Measurements from ENCODE around the gene SH2D3C. TPM values are rescaled to one million over a fixed set of nuclear protein-coding genes. Genes with fewer than 3 reads are reported as not detected.
"Not testable (repeated sequence)": the region's sequence is repeated elsewhere in the genome, so short reads cannot be mapped to it uniquely, and the experiment has no call there.

Gene SH2D3C
- total RNA-seq, 1 donor from 2014 or later: 59.4 TPM

GRCh38 chr9:127762111-127762676 is 16.3 kb downstream of the SH2D3C start:
- TF ChIP-seq, protein P1, sequence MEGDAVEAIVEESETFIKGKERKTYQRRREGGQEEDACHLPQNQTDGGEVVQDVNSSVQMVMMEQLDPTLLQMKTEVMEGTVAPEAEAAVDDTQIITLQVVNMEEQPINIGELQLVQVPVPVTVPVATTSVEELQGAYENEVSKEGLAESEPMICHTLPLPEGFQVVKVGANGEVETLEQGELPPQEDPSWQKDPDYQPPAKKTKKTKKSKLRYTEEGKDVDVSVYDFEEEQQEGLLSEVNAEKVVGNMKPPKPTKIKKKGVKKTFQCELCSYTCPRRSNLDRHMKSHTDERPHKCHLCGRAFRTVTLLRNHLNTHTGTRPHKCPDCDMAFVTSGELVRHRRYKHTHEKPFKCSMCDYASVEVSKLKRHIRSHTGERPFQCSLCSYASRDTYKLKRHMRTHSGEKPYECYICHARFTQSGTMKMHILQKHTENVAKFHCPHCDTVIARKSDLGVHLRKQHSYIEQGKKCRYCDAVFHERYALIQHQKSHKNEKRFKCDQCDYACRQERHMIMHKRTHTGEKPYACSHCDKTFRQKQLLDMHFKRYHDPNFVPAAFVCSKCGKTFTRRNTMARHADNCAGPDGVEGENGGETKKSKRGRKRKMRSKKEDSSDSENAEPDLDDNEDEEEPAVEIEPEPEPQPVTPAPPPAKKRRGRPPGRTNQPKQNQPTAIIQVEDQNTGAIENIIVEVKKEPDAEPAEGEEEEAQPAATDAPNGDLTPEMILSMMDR (IDR thresholded peaks at IDR 0.05): no peak
- ATAC-seq (peak; percentile 66 to 72), DNase-seq (peak; percentile 70)
- Histone ChIP-seq H3K27me3 (ENCODE audit: low read depth) (no peaks in the 10 kb centered on the region), H3K9me3 (no peaks in the 10 kb centered on the region), H3K4me3 (peak overlapping the region; percentile 51), H3K4me1 (peaks cover 51% of the 10 kb centered on the region), H3K36me3 (peaks cover 41% of the 10 kb centered on the region), H3K27ac (peak overlapping the region; percentile 89)
- intact Hi-C loops (cut with DNase I): no loop called here

DNA sequence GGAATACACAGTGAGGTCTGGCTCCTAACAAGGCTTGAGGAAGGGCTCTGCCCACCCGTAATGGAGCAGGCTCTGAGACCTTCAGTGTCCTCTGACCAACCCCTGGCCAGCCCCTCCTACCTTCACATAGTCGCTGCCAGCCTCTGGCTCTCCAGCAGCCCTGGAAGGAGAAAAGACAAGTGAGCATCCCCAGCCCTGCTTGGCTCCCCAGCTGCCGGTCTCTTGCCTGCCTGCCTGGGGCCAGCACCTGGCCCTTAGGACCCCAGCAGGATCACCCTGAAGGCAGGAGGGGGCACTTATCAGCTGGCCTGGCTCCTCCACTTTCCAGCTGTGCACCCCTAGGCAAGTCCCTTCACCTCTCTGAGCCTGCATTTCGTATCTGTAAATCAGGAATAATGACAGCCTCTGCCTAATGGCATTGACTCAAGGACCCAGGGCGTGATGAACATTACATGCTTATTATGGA is 16.9 kb downstream of the SH2D3C start:
- Histone ChIP-seq H3K27ac (peak overlapping the region; percentile 89), H3K4me3 (peak overlapping the region; percentile 51), H3K9me3 (no peaks in the 10 kb centered on the region), H3K4me1 (peaks cover 45% of the 10 kb centered on the region), H3K27me3 (ENCODE audit: low read depth) (no peaks in the 10 kb centered on the region), H3K36me3 (peaks cover 35% of the 10 kb centered on the region)
- no peak for DNase-seq
- no peak for ATAC-seq
- TF ChIP-seq, protein P1 (IDR thresholded peaks at IDR 0.05): no peak
- intact Hi-C loops (cut with DNase I): no loop called here

- peaks cover 42% of the 10 kb centered on the region for H3K4me1 ChIP-seq
Measured at GRCh38 chr9:127761061-127761460, 17.4 kb downstream of the SH2D3C start.

GRCh38 chr9:127758843-127759242 is 19.6 kb downstream of the SH2D3C start:
- Histone ChIP-seq H3K27me3 (ENCODE audit: low read depth) (peaks cover 9% of the 10 kb centered on the region), H3K4me3 (peak overlapping the region; percentile 51), H3K36me3 (peaks cover 43% of the 10 kb centered on the region), H3K4me1 (peaks cover 38% of the 10 kb centered on the region), H3K27ac (peak overlapping the region; percentile 89), H3K9me3 (no peaks in the 10 kb centered on the region)
- intact Hi-C loops (cut with DNase I): no loop called here
- TF ChIP-seq, protein P1 (IDR thresholded peaks at IDR 0.05): no peak
- DNase-seq (no peak), ATAC-seq (no peak)

More at GRCh38 chr9:127761061-127761460, 17.4 kb downstream of the SH2D3C start:
- Histone ChIP-seq H3K36me3 (peaks cover 35% of the 10 kb centered on the region), H3K27ac (peak overlapping the region; percentile 89), H3K27me3 (ENCODE audit: low read depth) (no peaks in the 10 kb centered on the region), H3K4me3 (peak overlapping the region; percentile 51), H3K9me3 (no peaks in the 10 kb centered on the region)
- no peak for ATAC-seq
- DNase-seq: no peak
- TF ChIP-seq, protein P1 (IDR thresholded peaks at IDR 0.05): no peak
- intact Hi-C loops (cut with DNase I): no loop called here

DNA sequence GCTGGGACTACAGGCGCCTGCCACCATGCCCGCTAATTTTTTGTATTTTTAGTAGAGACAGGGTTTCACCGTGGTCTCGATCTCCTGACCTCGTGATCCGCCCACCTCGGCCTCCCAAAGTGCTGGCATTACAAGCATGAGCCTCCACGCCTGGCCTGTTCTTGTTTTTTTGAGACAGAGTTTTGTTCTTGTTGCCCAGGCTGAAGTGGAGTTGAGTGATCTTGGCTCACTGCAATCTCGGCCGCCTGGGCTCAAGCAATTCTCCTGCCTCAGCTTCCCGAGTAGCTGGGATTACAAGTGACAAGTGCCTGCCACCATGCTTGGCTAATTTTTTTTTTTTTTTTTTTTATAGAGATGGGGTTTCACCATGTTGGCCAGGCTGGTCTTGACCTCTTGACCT is 21.7 kb downstream of the SH2D3C start:
- peaks cover 31% of the 10 kb centered on the region for H3K4me1 ChIP-seq
- peak overlapping the region; percentile 21 for H3K4me3 ChIP-seq
- ATAC-seq; H3K27ac ChIP-seq; H3K9me3 ChIP-seq; DNase-seq; intact Hi-C loops (cut with DNase I): not testable (repeated sequence)
- peaks cover 12% of the 10 kb centered on the region for H3K27me3 ChIP-seq (ENCODE audit: low read depth)
- H3K36me3 ChIP-seq: peaks cover 61% of the 10 kb centered on the region

- DNase-seq: no peak
- Histone ChIP-seq H3K27me3 (ENCODE audit: low read depth) (peaks cover 12% of the 10 kb centered on the region), H3K4me1 (peaks cover 34% of the 10 kb centered on the region), H3K9me3 (no peaks in the 10 kb centered on the region), H3K4me3 (peak overlapping the region; percentile 40), H3K27ac (peak overlapping the region; percentile 58), H3K36me3 (peaks cover 62% of the 10 kb centered on the region)
- ATAC-seq: no peak
- TF ChIP-seq, protein P1 (IDR thresholded peaks at IDR 0.05): no peak
- intact Hi-C loops (cut with DNase I): no loop called here
Measured at GRCh38 chr9:127756233-127756632, 22.2 kb downstream of the SH2D3C start.

Data from lower lobe of right lung (tissue), 2 donors.